AML-193 (cell line): ENCODE data around the gene PKNOX2.

Experiments
- DNase-seq, 2 experiments: peaks; one replicate each; lab custom pipeline; 2025; lab: John Stamatoyannopoulos, UW

PKNOX2 gene

DNA sequence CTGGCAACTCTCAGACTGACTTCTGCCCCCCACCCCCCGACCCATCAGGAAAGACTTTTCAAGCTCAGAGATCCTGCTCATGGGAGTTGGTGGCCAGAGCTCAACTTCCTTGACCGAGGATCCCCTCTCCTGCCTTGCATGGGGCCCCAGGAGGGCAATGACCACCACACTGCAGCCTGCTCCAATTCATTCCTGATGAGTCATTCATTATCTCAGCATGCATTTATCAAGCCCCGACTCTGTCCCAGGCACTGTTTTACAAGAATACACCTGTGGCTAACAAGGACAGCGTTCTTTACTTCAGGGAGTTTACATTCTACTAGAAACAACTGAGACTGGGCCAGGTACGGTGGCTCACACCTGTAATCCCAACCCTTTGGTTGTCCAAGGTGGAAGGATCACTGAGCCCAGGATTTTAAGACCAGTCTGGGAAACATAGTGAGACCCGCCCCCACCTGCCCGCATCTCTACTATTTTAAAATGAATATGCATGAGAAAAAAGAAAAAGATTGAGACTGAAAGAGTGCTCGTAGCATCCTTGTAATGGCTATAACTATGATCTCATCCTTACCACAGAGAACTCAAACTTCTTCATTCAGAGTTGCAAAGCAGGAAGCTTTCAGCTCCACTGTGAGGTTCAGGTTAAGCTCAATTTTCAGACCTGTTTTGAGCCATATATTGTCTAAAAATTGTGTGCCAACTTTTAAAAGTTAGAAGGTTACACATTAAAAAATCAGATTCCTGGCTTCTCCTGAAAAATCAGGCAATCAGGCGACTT is 271.1 kb downstream of the PKNOX2 start:
- no peak for DNase-seq

DNA sequence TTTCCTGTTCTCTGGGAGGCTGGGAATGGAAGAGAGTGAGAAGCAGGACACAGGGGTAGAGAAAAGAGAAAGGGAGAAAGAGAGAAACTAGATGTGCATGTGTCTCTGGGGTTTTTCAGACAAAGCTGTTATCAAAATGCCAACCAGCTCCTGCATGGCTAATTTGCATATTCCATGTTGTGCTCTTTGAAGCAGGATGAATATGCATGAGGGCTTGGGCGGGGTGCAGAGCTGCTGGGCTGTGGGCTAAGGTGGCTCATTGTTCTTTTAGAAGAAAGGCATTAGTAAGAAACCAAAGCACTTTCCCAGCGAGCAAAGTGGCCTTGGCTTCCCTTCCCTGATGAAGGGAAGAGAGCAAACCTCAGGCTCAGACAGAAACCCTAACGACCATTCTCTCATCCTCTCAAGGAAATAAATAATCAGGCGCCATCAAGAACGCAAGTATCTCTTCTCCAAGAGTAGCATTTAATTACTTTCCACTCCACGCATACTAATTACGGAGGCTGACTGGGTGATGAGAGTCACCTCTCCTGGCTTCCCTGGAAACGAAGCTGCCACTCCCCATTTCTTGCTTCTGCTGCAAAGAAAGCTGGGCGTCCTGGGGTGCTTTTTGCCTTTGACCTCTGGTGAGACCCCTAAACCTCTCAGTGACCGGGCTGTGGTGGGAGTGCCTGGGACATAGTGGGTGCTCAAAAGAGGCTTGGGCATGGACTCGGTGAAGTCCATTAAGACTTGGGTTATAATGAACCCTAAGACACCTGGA is 277.3 kb downstream of the PKNOX2 start:
- no peak for DNase-seq

DNA sequence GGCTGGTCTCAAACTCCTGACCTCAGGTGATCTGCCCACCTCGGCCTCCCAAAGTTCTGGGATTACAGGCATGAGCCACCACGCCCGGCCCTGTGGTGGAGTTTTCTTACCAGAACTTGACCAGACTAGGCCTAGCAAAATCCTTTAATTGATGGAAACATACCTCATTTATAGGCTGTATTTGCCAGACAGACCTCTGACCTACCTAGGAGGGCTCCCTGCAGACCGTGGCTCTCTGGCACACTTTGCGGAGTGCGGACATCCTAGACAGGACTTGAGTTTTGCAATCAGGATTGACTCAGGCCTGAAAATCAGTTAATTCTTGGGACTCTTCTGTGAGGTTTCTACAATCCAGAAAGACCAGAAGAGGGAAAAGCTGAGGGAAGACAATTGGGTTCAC is 278.4 kb downstream of the PKNOX2 start:
- DNase-seq: no peak

DNA sequence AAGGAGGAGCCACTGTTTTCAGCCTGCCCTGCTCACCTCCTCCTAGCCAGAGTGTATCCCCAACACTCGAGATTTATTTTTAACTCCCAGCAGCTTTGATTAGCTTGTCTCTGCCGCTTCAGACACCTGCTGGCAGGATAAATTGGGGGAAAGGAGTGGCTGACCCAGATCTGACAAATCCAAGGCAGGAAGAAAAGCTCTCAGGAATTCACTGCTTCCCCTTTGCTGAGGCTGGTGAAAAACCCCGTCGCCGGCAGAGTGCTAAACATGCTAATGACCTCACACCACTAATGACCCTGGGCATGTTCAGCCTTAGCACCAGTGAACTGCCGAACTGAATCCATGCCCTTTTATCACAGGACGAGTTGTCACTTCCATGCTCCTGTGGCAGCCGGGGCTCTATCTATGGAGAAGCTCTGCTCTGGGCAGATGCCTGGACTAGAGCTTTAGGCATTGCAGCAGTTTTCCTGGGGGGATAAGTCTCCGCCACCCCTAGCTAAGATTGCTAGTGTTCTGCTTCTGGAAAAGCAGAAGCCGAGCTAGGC is 279.3 kb downstream of the PKNOX2 start:
- no peak for DNase-seq

DNA sequence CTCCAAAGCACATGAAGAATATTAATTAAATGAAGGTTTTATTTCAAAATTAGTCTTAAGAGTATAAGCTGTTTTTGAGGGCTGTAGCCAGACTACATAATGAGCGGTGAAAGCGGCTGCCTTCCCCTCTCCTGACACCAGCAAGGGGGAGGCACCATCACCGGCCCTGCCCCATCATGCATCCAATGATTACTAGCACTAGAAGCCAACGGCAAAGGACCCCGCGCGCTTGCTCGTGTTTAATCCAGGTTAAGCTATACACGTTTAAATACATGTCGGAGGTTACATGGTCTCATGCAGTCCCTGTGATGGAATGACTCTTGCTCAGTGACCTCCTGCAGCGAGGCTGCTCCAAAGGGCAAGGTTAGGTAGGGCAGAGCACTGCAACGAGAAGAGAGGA is 281.2 kb downstream of the PKNOX2 start:
- no peak for DNase-seq

DNA sequence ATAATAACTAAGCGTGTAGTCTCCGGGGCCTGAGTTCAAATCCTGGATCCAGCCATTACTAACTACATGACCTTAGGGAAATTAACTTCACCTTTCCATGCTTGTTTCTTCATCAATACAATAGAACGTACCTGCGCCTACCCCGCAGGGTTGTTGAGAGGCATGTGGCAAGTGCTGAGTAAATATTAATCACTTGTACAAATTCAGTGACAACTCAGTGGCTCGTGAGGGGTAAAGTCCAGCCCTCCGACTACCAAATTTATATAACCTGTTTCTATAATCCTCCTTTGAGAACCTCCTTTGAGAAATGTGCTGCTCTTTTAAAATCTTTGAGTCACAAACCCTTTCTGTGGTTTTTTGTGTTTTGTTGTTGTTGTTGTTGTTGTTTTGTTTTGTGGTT is 281.7 kb downstream of the PKNOX2 start:
- no peak for DNase-seq

DNA sequence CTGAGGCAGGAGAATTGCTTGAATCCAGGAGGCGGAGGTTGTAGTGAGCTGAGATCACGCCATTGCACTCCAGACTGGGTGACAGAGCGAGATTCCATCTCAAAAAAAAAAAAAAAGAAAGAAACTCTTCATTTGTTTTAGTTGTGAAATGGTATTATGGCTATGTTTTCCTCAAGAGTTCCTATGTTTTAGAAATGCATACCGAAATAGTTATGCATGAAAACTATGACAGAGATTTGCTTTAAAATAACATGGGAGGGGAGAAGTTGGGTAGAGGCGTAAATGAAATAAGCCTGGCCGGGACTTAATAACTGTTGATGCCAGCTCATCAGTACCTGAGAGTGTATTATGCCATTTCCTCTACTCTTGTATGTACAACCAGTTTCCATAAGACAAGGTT is 283.2 kb downstream of the PKNOX2 start:
- DNase-seq: no peak

DNA sequence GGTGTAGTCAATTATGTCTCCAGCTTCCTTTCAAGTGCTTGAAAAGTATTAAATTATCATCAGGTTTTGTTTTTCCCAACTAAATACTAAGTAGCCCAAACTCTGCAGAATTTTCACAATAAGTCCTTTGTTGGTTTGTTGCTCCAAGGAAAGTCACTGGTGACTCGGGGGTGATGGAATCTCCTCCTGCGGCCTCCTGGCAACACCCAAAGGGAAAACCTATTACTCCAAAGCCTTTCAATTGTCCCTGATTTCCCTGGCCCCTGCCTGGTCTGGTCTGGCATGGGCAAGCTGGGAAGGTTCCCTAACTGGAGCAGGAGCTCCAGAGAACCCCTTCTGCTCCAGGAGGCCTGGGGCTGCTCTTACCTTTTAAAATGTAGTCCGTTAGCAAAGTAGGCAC is 283.6 kb downstream of the PKNOX2 start:
- DNase-seq: no peak

DNA sequence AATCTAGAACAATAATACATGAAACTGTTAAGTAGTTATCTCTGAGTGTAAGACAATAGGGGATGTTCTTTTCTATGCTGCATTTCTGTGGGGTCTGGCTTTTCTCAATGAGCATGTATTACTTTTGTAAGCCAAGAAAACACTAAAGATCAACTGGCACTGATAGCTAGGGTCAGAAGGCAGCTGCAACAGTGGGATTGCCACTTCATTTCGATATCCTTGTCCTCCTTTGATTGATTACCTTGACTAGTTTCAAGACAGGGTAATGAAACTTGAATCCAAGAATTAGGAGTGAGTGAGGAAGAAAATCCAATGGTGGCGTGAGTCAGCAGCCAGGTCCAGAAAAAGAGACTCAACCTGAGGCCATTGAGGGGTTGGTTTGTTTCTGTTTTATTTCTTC is 285.0 kb downstream of the PKNOX2 start:
- no peak for DNase-seq

DNA sequence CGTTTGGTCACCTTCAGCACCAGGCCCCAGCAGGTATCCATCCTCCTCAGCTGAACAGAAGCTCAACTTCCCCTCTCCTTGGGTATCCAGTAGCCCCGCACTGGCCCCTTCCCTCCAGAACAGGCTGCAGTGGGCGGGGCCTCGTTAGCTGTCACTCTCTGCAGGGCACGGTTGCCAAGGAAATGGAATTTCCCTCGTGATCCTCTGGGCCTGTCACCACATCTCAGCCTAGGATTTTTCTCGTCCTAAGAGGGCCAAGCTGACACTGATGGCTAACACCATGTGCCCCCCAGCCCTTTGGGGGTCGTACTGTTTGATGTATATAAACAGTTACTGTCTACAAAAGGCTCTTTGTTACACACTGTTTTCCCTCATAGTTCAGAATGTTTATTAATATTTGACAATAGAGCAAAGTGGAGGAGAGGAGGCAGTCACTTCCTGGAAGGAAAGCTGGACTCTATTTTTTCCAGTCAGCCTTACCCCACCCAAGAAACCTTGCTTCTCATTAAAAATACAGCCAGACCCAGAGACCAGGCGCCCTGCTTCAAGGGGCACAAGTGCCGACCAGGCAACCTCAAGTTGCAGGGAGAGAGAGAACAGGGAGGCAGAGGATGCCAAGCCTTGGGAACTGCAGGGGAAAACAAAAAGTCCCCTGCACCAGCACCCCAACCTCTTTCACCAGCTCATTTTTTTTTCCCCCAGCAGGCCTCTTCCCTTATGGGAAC is 287.0 kb downstream of the PKNOX2 start:
- no peak for DNase-seq

DNA sequence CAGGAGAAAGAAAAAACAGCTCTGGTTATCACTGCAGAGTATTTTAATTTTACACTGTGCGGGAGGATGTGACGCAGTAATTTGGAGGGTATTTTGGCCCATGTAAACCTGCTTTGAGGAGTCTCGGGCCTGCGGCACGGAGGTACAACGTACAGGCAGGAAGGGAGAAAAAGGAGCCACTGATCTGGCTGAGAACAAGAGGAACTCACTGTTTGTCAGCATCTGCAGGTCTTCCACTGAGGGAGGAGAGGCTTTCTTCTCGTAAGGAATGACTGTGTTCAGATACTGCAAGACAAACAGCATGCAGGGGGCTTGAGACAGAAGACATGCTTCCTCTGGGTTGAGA is 287.5 kb downstream of the PKNOX2 start:
- no peak for DNase-seq

DNA sequence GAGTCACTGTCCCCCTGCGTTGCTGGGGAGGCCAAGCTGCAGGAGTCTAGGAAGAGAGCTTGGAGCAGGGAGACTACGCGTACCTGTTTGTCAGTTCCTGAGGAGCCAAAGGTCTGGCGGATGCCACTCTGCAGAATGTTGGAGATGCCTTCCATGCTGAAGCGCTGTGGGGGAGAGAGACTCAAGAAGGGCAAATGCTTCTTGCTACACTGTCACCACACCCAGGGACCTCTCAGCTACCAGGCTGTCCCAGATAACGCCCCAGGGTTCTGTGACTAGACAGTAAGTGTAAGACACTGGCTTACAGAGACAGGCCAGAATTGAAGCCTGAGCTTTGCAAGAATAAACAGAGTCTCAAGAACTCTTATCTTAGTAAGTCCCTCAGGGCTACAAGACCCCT is 289.5 kb downstream of the PKNOX2 start:
- no peak for DNase-seq

DNA sequence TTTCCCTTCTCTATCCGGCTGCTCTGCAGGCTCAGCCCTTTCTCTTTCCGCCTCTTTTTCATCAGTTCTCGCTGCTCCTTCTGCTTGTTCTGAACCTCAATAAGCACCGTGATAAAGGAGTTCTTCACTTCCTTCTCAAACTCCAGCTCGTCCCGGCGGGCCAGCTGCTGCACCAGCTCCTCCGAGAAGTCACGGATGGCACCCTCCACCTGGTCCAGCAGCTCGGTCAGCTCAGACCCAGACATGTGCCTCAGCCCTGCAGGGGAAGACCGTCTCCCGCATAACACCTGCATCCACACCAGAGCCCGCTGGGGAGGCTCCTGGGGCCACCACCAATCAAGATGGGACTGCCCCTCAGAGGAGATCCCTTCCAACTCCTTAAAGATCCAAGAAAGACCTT is 291.3 kb downstream of the PKNOX2 start:
- DNase-seq: no peak

DNA sequence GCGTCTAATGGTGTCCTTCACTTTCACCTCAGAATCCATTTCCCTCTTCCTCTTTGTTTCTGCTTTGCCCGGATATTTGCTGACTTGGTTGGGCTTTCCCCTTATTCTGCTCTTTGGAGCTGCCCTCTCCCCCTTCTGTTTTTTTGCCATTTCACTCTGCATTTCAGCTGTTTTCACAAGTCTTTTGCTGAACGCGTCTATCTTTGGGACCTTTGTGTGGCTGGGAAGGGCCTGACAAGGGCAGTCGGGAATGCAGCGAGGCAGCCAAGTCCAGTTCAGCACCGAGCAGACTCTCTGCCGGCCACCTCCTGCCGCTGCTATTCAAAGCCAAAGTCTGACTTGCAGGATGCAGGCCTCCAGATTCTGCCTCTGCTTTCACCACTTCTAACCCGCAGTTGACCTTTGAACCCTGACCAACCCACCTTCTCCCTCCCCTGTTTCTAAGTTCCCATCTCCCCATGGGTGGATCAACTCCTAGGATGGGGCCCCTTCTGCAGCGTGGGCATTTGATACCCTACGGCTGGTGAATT is 293.3 kb downstream of the PKNOX2 start:
- DNase-seq: no peak

DNA sequence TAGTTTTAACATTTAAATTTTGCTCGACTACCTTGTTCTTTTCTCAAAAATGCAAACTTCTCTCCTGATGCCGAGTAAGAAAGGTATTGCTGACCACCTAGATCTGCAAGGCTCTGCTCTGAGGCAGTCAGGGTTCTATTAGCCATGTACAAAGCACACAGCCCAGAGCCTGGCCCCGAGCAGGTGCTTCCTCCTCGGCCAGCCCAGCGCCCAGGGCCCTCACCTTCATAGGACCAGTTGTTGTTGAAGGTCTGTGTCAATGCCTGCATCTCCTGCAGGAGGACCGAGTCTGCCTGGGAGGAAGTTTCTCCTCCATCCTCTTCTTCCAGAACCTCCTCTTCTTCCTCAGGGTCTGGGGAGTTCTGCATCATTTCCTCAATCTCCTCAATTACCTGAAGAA is 295.7 kb downstream of the PKNOX2 start:
- no peak for DNase-seq

DNA sequence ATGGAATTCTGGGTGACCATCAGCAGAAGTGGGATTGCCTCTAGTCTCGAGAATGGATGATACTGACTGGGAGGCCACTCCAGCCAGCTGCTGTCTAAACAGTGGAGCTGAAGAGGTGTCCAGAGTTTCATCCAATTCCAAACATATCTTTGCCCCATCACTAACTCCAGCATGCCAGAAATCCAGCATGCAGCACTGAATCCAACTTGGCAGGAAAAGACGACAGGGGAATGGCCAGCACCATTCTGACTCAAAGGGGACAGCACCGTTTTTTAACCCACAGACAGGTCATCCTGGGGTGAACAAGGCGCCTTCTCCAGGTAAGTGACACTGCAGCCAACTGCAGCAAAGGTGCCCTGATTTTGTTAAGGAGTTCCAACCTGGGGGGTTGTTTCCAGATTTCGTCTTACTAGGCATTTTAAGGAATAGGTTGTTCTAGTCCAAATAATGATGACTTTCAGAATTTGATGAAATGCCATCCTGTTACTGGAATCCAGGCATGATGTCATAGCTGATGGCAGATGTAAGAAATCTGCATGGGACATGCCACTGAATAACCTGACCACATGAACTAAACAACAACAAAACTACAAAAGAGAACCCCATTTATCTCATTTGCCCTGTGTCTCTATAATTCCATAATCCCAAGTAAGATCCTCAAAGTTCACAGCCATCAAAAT is 299.2 kb downstream of the PKNOX2 start:
- DNase-seq: no peak

DNA sequence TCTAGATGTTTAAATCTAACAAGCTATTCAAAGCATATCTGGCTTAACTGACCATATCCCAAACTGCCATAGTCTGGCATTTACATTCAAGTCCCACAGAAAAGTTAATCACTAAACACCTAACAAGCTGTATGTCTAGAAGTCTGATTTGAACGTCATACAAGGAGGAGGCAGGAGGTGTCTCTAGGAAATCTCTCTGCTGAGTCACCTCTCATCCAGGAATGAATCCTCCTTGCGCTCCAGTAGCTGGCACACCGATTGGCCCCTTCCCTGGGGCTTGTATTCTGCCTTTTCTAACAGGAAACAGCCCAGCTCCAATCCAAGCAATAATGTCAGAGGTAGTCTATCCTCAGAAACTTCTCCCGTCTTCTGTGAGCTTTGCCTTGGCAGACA is 299.7 kb downstream of the PKNOX2 start:
- no peak for DNase-seq

DNA sequence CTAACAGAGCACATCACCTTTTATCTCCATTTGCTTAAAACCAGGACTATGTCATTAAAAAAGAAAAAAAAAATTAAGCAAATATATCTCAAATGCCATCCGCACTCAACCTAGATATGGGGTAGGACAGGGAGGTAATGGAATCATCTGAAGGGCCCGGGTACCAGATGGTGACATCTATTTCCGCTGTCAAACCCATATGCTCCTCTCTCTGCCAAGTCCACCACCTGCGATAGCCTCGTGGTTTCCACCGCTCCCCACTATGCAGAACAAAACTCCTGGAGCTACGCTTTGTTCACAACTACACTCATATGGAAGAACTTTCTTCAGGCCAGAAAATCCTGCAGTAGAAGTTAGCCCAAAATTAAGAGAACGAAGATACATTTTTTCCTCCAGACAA is 300.1 kb downstream of the PKNOX2 start:
- DNase-seq: no peak

DNA sequence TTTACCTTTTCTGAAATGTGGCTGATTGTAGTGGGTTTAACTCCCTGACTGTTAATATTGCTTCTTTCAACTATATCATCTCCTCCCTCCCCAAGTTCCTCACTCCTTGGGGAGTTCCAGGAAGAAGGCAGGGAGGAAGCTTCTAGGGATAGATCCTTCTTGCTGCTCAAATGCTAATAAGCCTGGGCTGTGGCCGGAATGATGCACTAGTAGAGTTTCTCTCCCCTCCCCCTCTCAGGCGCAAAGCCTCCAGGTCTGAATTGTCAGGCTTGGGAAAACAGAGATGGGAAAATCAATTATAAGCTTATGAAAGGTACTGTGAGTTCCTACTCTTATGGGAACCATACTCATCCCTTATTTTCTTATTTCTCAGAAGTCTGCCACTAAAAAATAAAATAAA is 300.7 kb downstream of the PKNOX2 start:
- no peak for DNase-seq

DNA sequence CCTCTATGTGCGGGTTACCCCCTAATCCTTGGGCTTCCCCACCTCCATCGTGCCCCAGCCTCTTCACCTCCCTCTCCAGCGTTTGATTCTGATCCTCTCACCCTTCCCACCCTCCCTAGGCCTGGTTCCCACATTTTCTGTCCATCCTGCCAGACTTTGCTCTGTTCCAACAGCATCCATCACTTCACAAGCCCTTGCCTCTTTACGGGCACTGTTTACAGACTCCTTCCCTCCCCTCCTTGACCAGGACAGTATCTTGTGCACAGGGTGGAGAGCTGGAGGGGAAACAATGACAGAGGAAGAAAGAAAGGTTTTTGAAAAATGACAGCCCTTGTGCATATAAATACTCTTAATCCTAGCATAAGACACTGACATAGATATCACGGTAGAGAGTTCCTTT is 301.1 kb downstream of the PKNOX2 start:
- DNase-seq: no peak

DNA sequence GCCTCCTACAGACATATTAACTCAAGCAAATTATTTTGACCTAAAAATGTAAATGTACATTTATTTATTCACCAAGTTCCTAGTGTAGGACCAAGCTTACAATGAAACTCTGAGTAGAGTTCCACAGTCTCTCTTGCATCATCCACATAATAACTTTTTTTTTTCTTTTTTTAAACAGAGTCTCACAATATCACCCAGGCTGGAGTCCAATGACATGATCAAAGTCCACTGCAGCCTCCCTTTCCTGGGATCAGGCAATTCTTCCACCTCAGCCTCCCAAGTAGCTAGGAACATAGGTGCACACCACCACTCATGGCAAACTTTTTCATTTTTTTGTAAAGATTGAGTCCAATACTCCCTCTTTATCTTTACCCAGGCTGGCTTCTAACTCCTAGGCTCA is 303.5 kb downstream of the PKNOX2 start:
- no peak for DNase-seq

DNA sequence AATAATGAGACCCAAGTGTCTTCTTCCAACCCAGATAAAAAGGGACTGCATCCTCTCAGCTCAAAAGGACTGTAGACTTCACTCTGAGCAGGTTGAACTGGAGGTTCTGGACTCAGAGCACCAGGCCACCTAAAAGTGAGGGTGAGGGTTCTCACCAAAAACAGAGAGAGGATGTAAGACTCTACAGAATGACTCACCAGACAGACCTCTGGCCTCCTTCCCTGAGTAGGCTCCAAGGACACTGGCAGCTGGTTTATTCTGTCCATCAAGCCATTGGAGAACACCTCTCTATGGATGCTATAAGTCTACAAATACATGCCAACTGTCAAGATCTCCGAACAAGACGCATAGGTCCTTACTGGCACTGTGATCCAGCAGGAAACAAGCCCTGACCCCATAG is 304.3 kb downstream of the PKNOX2 start:
- no peak for DNase-seq
